ENCODE measurements around the gene SAFB2. TPM values are rescaled to one million over a fixed set of nuclear protein-coding genes. Genes with fewer than 3 reads are reported as not detected.

The SAFB2 gene
- total and polyA plus RNA-seq, 10 of the 15 experiments (the other 5 are each of a cell fraction or from before 2014, with no cell fraction given) = 4.5 to 89.2 (median 42.9) TPM

DNA sequence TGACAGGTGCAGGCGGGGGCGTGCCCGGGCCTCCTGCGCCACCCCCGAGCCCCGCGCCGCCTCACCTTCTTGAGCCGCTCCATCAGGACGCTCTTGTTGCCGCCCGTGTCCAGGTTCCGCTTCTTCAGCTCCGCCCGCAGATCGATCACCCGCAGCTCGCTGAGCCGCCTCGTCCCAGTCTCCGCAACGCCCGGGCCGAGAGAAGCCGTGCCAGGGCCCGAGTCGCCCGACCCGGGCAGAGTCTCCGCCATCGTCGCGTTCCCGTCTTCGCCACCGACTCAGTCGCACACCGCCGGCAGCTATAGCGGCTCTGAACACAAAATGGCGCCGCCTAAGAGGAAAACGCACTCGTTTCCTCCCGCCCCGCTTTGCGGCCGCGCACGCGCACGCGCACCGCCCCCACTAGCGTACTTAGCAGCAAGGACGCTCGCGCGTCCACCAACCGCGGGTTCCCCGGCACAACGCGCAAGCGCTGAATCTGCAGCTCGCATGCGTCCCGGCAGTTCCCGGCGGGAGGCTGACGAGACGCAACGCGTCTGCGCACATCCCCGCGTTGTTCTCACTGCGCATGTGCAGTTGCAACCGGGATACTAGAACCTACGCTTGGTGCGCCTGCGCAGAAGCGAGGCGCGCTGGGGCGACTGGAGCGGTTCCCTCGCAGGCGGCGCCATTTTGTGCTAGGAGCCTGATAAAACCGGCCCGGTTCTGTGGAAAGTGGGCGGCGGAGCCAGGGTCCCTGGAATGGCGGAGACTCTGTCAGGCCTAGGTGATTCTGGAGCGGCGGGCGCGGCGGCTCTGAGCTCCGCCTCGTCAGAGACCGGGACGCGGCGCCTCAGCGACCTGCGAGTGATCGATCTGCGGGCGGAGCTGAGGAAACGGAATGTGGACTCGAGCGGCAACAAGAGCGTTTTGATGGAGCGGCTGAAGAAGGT lies at the start of gene SAFB2, which contains the start of gene SAFB (continued):
- TF ChIP-seq POLR2AphosphoS2 (IDR thresholded peaks at IDR 0.05; ENCODE audit: low read depth, low read length) (peak; percentile 93), MXI1 (IDR thresholded peaks at IDR 0.05; ENCODE audit: low read depth, low read length) (peak; percentile 87), BRCA1 (IDR thresholded peaks at IDR 0.05; ENCODE audit: low read depth, low read length) (no peak), SP1 (IDR thresholded peaks at IDR 0.05; ENCODE audit: low read depth, low read length) (peak; percentile 2), JUNB (IDR thresholded peaks at IDR 0.05) (no peak), HDAC2 (IDR thresholded peaks at IDR 0.05) (no peak), JUND (IDR thresholded peaks at IDR 0.05; ENCODE audit: low read depth, low read length) (no peak)
- TF ChIP-seq, protein P1, sequence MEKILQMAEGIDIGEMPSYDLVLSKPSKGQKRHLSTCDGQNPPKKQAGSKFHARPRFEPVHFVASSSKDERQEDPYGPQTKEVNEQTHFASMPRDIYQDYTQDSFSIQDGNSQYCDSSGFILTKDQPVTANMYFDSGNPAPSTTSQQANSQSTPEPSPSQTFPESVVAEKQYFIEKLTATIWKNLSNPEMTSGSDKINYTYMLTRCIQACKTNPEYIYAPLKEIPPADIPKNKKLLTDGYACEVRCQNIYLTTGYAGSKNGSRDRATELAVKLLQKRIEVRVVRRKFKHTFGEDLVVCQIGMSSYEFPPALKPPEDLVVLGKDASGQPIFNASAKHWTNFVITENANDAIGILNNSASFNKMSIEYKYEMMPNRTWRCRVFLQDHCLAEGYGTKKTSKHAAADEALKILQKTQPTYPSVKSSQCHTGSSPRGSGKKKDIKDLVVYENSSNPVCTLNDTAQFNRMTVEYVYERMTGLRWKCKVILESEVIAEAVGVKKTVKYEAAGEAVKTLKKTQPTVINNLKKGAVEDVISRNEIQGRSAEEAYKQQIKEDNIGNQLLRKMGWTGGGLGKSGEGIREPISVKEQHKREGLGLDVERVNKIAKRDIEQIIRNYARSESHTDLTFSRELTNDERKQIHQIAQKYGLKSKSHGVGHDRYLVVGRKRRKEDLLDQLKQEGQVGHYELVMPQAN (conservative IDR thresholded peaks at IDR 0.05) = peak; percentile 93
- TF ChIP-seq, protein P2, sequence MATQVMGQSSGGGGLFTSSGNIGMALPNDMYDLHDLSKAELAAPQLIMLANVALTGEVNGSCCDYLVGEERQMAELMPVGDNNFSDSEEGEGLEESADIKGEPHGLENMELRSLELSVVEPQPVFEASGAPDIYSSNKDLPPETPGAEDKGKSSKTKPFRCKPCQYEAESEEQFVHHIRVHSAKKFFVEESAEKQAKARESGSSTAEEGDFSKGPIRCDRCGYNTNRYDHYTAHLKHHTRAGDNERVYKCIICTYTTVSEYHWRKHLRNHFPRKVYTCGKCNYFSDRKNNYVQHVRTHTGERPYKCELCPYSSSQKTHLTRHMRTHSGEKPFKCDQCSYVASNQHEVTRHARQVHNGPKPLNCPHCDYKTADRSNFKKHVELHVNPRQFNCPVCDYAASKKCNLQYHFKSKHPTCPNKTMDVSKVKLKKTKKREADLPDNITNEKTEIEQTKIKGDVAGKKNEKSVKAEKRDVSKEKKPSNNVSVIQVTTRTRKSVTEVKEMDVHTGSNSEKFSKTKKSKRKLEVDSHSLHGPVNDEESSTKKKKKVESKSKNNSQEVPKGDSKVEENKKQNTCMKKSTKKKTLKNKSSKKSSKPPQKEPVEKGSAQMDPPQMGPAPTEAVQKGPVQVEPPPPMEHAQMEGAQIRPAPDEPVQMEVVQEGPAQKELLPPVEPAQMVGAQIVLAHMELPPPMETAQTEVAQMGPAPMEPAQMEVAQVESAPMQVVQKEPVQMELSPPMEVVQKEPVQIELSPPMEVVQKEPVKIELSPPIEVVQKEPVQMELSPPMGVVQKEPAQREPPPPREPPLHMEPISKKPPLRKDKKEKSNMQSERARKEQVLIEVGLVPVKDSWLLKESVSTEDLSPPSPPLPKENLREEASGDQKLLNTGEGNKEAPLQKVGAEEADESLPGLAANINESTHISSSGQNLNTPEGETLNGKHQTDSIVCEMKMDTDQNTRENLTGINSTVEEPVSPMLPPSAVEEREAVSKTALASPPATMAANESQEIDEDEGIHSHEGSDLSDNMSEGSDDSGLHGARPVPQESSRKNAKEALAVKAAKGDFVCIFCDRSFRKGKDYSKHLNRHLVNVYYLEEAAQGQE (IDR thresholded peaks at IDR 0.05; ENCODE audit: low read depth, low read length) = no peak
